ENCODE measurements around the gene AOPEP. TPM values are rescaled to one million over a fixed set of nuclear protein-coding genes. Genes with fewer than 3 reads are reported as not detected.
"Not testable (repeated sequence)": the region's sequence is repeated elsewhere in the genome, so short reads cannot be mapped to it uniquely, and the experiment has no call there.

Gene AOPEP
- total and polyA plus RNA-seq, 3 donors from 2014 or later = 31.4 to 95.0 (median 80.4) TPM

DNA sequence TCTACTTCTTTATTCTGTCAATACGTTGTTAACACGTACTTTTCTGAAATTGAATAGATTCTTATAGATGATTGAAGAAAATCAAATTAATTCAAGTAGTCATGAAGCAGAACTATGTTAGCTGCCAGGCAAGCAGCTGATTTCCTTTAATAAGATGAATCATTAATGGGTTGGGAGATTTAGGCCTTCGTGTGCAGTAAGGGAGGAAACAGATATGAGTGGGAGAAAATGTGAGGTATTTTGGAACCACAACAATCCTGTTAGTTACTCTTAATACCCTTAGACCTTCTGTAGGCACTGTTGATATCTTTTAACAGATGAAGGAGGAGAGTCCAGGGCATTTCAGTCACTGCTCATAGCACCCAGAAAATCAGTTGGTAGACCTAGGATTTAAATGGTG lies 121.0 kb downstream of the AOPEP start:
- H3K27ac ChIP-seq = no peak overlapping the region
- 68 to 76% methylated on average over 3 of the region's 3 CpGs for WGBS, 2 donors

GRCh38 chr9:94848791-94849190 lies 122.3 kb downstream of the AOPEP start:
- H3K27me3 ChIP-seq; H3K27ac ChIP-seq; H3K9me3 ChIP-seq; H3K4me1 ChIP-seq; intact Hi-C loops (cut with DNase I; ENCODE audit: low total_unique reads); DNase-seq; H3K36me3 ChIP-seq (ENCODE audit: low read depth, missing control alignments); H3K4me3 ChIP-seq: not testable (repeated sequence)
- WGBS, 2 donors = 95 to 96% methylated on average over 10 of the region's 10 CpGs

More for the DNA sequence above, 121.0 kb downstream of the AOPEP start:
- Histone ChIP-seq H3K4me1 (no peaks in the 10 kb centered on the region), H3K36me3 (ENCODE audit: low read depth, missing control alignments) (no peaks in the 10 kb centered on the region), H3K9me3 (no peaks in the 10 kb centered on the region), H3K27me3 (no peaks in the 10 kb centered on the region), H3K4me3 (no peak overlapping the region)
- TF ChIP-seq, protein P1, sequence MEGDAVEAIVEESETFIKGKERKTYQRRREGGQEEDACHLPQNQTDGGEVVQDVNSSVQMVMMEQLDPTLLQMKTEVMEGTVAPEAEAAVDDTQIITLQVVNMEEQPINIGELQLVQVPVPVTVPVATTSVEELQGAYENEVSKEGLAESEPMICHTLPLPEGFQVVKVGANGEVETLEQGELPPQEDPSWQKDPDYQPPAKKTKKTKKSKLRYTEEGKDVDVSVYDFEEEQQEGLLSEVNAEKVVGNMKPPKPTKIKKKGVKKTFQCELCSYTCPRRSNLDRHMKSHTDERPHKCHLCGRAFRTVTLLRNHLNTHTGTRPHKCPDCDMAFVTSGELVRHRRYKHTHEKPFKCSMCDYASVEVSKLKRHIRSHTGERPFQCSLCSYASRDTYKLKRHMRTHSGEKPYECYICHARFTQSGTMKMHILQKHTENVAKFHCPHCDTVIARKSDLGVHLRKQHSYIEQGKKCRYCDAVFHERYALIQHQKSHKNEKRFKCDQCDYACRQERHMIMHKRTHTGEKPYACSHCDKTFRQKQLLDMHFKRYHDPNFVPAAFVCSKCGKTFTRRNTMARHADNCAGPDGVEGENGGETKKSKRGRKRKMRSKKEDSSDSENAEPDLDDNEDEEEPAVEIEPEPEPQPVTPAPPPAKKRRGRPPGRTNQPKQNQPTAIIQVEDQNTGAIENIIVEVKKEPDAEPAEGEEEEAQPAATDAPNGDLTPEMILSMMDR (IDR thresholded peaks at IDR 0.05) = no peak
- TF ChIP-seq POLR2A (IDR thresholded peaks at IDR 0.05) = no peak
- intact Hi-C loops (cut with DNase I; ENCODE audit: low total_unique reads) = no loop called here
- no peak for DNase-seq

- no peaks in the 10 kb centered on the region for H3K27me3 ChIP-seq
- TF ChIP-seq, protein P1 (IDR thresholded peaks at IDR 0.05) = no peak
- TF ChIP-seq POLR2A (IDR thresholded peaks at IDR 0.05) = no peak
- no peaks in the 10 kb centered on the region for H3K36me3 ChIP-seq (ENCODE audit: low read depth, missing control alignments)
- H3K4me1 ChIP-seq = no peaks in the 10 kb centered on the region
- intact Hi-C loops (cut with DNase I; ENCODE audit: low total_unique reads) = no loop called here
- no peak overlapping the region for H3K4me3 ChIP-seq
- no peaks in the 10 kb centered on the region for H3K9me3 ChIP-seq
- no peak for DNase-seq
- 88 to 91% methylated on average over 13 to 14 of the region's 14 CpGs for WGBS, 2 donors
- no peak overlapping the region for H3K27ac ChIP-seq
These were observed 124.3 kb downstream of the AOPEP start for GRCh38 chr9:94850540-94851434.

DNA sequence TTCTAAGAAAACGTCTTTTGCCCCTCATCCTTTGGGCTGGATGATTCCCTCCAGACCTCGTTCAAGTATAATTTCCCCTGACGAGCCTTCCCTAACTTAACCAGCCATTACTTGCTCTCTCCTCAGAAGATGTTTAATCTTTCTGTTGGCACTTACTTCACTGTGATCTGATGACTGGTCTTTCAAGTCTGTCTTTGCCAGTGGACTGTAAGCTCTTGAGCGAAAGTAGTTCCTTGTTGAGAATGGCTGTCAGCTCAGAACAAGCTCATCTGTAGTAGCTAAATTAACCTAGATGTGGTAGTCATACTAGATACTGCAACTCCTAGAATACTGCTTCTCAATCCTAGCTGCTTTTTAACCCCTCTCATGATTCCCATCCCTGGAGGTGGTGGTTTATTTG lies 125.0 kb downstream of the AOPEP start:
- no peak for TF ChIP-seq POLR2A (IDR thresholded peaks at IDR 0.05)
- TF ChIP-seq, protein P1 (IDR thresholded peaks at IDR 0.05) = no peak
- Histone ChIP-seq H3K27me3 (no peaks in the 10 kb centered on the region), H3K4me1 (no peaks in the 10 kb centered on the region), H3K36me3 (ENCODE audit: low read depth, missing control alignments) (no peaks in the 10 kb centered on the region), H3K27ac (no peak overlapping the region), H3K9me3 (no peaks in the 10 kb centered on the region), H3K4me3 (no peak overlapping the region)
- intact Hi-C loops (cut with DNase I; ENCODE audit: low total_unique reads) = no loop called here
- no peak for DNase-seq
- WGBS, 2 donors = 92 to 95% methylated on average over 4 of the region's 4 CpGs

- TF ChIP-seq, protein P1 (IDR thresholded peaks at IDR 0.05) = no peak
- no peak for TF ChIP-seq POLR2A (IDR thresholded peaks at IDR 0.05)
- Histone ChIP-seq H3K9me3 (no peaks in the 10 kb centered on the region), H3K4me1 (no peaks in the 10 kb centered on the region), H3K36me3 (ENCODE audit: low read depth, missing control alignments) (no peaks in the 10 kb centered on the region), H3K27me3 (no peaks in the 10 kb centered on the region), H3K27ac (no peak overlapping the region), H3K4me3 (no peak overlapping the region)
- intact Hi-C loops (cut with DNase I; ENCODE audit: low total_unique reads) = no loop called here
- no peak for DNase-seq
- 91 to 98% methylated on average over 5 of the region's 5 CpGs for WGBS, 2 donors
These were observed 125.4 kb downstream of the AOPEP start for GRCh38 chr9:94851892-94852291.

Measured in testis (tissue), 3 donors.